Measurements from ENCODE around the gene NHLRC3. TPM values are rescaled to one million over a fixed set of nuclear protein-coding genes. Genes with fewer than 3 reads are reported as not detected.
A peak's percentile ranks its signal among the peaks of the same experiment; 100 is the strongest.

NHLRC3 gene
- total RNA-seq, 4 donors from 2014 or later = 5.4 to 13.9 (median 8.7) TPM

DNA sequence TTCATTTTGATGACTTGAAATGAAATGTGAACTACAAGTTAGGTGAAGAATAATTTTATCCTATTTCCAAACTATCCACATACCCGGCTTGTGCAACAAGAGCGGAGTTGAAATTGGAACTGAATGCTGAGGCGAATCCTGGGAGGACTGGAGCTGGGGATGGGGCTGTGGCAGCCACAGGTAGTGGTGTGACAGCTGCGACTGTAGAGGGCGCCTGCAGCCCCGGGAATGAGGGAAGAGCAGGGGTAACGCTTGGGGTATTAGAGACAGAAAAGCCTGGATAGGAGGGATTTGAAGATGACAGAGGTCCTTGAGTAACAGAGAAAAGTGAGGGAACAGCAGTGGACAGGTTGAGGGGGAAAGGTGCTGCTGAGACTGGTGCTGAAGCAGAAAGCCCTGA lies 25.6 kb upstream of the NHLRC3 start:
- Histone ChIP-seq H3K4me1 (no peaks in the 10 kb centered on the region), H3K4me3 (no peak overlapping the region), H3K27ac (no peak overlapping the region), H3K36me3 (peaks cover 17 to 86% (median 23%) of the 10 kb centered on the region in 3 donors), H3K9me3 (no peaks in the 10 kb centered on the region), H3K27me3 (no peaks in the 10 kb centered on the region)
- no peak for DNase-seq
- TF ChIP-seq, protein P1, sequence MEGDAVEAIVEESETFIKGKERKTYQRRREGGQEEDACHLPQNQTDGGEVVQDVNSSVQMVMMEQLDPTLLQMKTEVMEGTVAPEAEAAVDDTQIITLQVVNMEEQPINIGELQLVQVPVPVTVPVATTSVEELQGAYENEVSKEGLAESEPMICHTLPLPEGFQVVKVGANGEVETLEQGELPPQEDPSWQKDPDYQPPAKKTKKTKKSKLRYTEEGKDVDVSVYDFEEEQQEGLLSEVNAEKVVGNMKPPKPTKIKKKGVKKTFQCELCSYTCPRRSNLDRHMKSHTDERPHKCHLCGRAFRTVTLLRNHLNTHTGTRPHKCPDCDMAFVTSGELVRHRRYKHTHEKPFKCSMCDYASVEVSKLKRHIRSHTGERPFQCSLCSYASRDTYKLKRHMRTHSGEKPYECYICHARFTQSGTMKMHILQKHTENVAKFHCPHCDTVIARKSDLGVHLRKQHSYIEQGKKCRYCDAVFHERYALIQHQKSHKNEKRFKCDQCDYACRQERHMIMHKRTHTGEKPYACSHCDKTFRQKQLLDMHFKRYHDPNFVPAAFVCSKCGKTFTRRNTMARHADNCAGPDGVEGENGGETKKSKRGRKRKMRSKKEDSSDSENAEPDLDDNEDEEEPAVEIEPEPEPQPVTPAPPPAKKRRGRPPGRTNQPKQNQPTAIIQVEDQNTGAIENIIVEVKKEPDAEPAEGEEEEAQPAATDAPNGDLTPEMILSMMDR (IDR thresholded peaks at IDR 0.05) = no peak
- TF ChIP-seq POLR2A (IDR thresholded peaks at IDR 0.05) = no peak
- 81% methylated on average over 7 of the region's 7 CpGs for WGBS, 2 donors
- intact Hi-C loops (cut with DNase I) = no loop called here

DNA sequence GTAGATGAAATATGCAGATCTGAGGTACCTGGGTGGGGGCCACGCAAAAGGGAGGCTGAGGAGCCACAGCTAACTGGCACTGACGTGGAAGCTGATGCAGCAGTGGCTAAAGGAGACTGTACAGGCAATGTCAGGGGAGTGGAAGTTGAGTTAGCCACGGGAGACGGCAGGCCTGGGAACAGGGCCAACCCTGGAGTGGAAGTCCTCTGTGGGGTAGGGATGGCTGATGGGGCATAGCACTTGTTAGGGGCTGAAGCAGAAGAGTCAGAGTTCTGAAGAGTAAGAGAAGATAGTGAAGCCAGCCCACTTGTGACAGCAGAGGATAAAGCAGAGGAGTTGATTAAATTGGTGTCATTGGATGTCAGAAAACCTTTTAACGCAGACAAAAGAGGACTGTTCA lies 24.8 kb upstream of the NHLRC3 start:
- Histone ChIP-seq H3K4me1 (no peaks in the 10 kb centered on the region), H3K36me3 (peaks cover 17 to 88% (median 23%) of the 10 kb centered on the region in 3 donors), H3K9me3 (no peaks in the 10 kb centered on the region), H3K27me3 (no peaks in the 10 kb centered on the region), H3K27ac (no peak overlapping the region), H3K4me3 (no peak overlapping the region)
- no peak for DNase-seq
- TF ChIP-seq, protein P1 (IDR thresholded peaks at IDR 0.05) = no peak
- no peak for TF ChIP-seq POLR2A (IDR thresholded peaks at IDR 0.05)
- 83 to 97% methylated on average over 5 of the region's 5 CpGs for WGBS, 2 donors
- intact Hi-C loops (cut with DNase I) = no loop called here

DNA sequence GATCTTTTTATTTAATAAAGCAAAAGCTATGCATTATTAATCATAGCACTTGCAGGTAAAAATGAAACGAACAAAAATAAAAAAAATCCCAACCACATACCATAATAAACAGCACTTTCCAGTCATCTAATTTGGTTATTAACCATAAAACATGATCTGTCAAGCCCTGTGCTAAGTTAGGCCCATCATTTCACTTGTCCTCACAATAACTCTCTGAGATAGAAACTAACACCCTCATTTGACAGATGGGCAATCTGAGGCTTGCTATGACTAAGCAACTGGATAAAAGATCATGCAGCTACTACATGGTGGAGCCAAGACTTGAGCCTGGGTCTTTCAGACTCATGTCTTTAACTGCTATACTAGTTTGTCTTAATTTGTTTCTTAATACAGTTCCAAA lies 22.2 kb upstream of the NHLRC3 start:
- 37% methylated on average over 1 of the region's 1 CpG for WGBS, 2 donors
- DNase-seq = no peak
- H3K27ac ChIP-seq = no peak overlapping the region
- intact Hi-C loops (cut with DNase I) = no loop called here
- no peaks in the 10 kb centered on the region for H3K4me1 ChIP-seq
- H3K36me3 ChIP-seq = peaks cover 17 to 78% (median 17%) of the 10 kb centered on the region in 3 donors
- H3K9me3 ChIP-seq = no peaks in the 10 kb centered on the region
- no peak overlapping the region for H3K4me3 ChIP-seq
- no peaks in the 10 kb centered on the region for H3K27me3 ChIP-seq
- TF ChIP-seq, protein P1 (IDR thresholded peaks at IDR 0.05) = no peak
- TF ChIP-seq POLR2A (IDR thresholded peaks at IDR 0.05) = no peak

DNA sequence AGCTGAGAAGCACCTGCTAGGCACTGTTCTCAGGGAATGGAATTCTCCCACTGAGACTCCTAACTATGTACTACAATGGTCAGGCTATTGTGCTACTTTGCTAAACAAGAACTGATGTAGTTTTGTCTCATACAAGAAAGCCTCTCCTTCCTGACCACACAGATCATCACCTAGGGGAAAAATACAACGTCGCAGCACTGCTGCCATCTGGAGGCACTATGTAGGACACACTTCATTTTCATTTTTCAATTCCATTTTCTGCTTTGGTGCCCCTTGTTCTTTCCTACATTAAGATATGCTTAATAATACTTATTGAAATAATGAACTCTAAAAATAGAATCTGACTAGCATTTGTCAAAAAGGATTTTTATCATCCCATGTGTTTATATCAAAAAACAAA lies 21.5 kb upstream of the NHLRC3 start:
- Histone ChIP-seq H3K4me1 (no peaks in the 10 kb centered on the region), H3K9me3 (no peaks in the 10 kb centered on the region), H3K27me3 (no peaks in the 10 kb centered on the region), H3K4me3 (no peak overlapping the region), H3K27ac (no peak overlapping the region), H3K36me3 (peaks cover 16 to 78% (median 17%) of the 10 kb centered on the region in 3 donors)
- 13 to 25% methylated on average over 2 of the region's 2 CpGs for WGBS, 2 donors
- intact Hi-C loops (cut with DNase I) = no loop called here
- TF ChIP-seq, protein P1 (IDR thresholded peaks at IDR 0.05) = peak in 3 of 6 experiments; percentile 19 to 44 (median 28)
- no peak for TF ChIP-seq POLR2A (IDR thresholded peaks at IDR 0.05)
- DNase-seq = no peak

DNA sequence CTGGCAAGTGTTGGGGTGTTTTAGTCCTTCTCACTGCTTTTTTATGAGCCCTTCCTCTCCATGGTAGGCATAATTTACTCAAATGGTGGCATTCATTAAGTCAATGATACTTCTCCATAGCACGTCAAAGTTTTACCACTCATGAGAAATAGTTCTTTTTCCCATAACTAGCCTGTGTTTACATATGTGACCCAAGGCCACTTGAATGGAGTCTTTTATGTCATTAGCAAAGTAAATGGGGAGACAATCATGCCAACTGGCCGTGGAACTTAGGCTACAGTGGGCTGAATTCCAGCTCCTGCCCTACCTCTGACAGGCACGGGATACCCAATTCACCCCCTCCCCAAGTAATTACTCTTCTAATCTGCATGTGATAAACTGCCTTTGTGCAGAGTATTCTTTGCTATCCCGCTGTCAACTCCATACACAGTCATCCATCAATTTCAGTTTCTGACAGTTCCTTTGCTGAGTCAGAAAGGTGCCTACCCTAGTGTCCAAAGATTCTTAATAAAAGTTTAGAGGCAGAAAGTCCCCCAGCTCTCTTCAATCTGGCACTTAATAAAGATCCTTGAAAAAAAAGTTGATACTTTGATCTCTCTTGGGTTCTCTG lies 17.3 kb upstream of the NHLRC3 start:
- intact Hi-C loops (cut with DNase I) = no loop called here
- H3K27ac ChIP-seq = no peak overlapping the region
- WGBS, 2 donors = 80 to 84% methylated on average over 3 to 4 of the region's 4 CpGs
- no peak overlapping the region for H3K4me3 ChIP-seq
- peaks cover 0 to 15% (median 0%) of the 10 kb centered on the region in 3 donors for H3K4me1 ChIP-seq
- DNase-seq = no peak
- no peaks in the 10 kb centered on the region for H3K27me3 ChIP-seq
- peaks cover 6 to 78% (median 20%) of the 10 kb centered on the region in 3 donors for H3K36me3 ChIP-seq
- H3K9me3 ChIP-seq = no peaks in the 10 kb centered on the region
- TF ChIP-seq, protein P1 (IDR thresholded peaks at IDR 0.05) = no peak
